ENCODE measurements around the gene TMCC3.
A peak's percentile ranks its signal among the peaks of the same experiment; 100 is the strongest.

The TMCC3 gene

GRCh38 chr12:94532490-94533422 lies 117.6 kb downstream of the TMCC3 start:
- POLR2A ChIA-PET = no interaction called here
- peak; percentile 83 for DNase-seq (ENCODE audit: extremely low spot score)
- CTCF ChIA-PET = interaction anchor here (0.7 to 2.8 kb wide), 9 partner anchors 9 to 963 kb away, joined by 3 to 15 read pairs (median 4); no protein-coding TSS in a partner anchor
- peak; percentile 81 for TF ChIP-seq CTCF (IDR thresholded peaks at IDR 0.05; ENCODE audit: control extremely low read depth, extremely low read depth, low read depth, missing control alignments)

DNA sequence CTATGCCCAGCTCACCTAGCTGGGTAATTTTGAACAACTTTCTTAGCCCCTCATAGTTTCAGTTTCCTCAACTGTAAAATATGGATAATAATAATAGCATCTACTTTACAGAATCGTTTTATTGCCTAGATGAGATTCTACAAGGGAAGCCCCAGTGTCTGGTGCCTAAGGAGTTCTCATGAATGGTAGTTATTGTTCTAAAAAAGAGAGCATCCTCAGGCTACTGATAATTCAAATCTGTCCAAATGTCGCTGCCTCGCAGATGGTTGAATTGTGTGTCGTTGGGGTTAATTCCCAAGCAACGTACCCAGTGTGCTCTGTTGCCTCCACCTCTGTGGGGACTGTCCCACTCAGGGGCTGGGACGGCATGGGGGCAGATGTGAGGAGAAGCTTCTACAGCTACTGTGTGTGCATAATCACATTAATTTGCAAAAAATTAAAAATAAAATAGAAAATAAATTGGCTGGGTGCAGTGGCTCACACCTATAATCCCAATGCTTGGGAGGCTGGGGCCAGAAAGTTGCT lies 119.1 kb downstream of the TMCC3 start:
- DNase-seq (ENCODE audit: extremely low spot score) = no peak
- CTCF ChIA-PET = interaction anchor here (1.1 to 2.8 kb wide), 8 partner anchors 13 to 962 kb away, joined by 3 to 15 read pairs (median 4); partner anchors contain the start of gene PLXNC1
- no peak for TF ChIP-seq CTCF (IDR thresholded peaks at IDR 0.05; ENCODE audit: control extremely low read depth, extremely low read depth, low read depth, missing control alignments)
- POLR2A ChIA-PET = no interaction called here

DNA sequence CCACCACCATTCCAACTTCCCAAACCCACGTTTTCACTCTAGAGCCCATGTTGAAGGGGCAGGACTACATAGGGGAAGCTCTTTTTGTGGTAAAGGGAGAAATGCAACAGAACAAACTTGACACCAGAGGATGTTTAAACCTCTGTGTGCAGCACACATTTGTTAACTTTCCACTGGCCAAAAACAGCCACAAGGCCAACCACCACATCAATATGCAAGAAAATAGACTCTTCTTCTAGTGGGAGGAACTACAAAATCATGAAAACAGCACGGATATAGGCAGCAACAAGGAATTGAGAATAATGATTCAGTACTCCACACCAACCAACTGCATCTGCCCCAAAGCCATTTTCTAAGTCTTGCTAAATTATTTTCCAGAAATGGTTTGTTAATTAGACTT lies 124.4 kb downstream of the TMCC3 start:
- CTCF ChIA-PET = interaction anchor here (0.6 to 2.3 kb wide), 5 partner anchors 9 to 391 kb away, joined by 3 to 7 read pairs (median 4); no protein-coding TSS in a partner anchor
- peak; percentile 27 for DNase-seq (ENCODE audit: extremely low spot score)

More for the DNA sequence above, 124.4 kb downstream of the TMCC3 start:
- no peak for TF ChIP-seq CTCF (IDR thresholded peaks at IDR 0.05; ENCODE audit: control extremely low read depth, extremely low read depth, low read depth, missing control alignments)
- POLR2A ChIA-PET = no interaction called here

Data from GM10248 (cell line).